ENCODE results near the gene NUDC.
"Not testable (repeated sequence)": the region's sequence is repeated elsewhere in the genome, so short reads cannot be mapped to it uniquely, and the experiment has no call there.

Gene NUDC

GRCh38 chr1:26912147-26912490 lies 9.4 kb upstream of the NUDC start:
- no peak for DNase-seq

GRCh38 chr1:26913389-26913753 lies 8.2 kb upstream of the NUDC start:
- no peak for DNase-seq

GRCh38 chr1:26913754-26914619 lies 7.6 kb upstream of the NUDC start, which contains the start of gene NR0B2:
Gene NR0B2 (minus strand): TSS chr1:26913975. CDS start chr1:26913940, 35 bp downstream.
- no peak for DNase-seq

GRCh38 chr1:26915204-26915842 lies 6.2 kb upstream of the NUDC start:
- DNase-seq = no peak

- no peak for DNase-seq
Observed at GRCh38 chr1:26921126-26921539, 410 bp upstream of the NUDC start.

GRCh38 chr1:26922431-26922729 lies 837 bp downstream of the NUDC start:
- no peak for DNase-seq

- no peak for DNase-seq
Observed at GRCh38 chr1:26922901-26923300, 1.4 kb downstream of the NUDC start.

- DNase-seq = no peak
Observed at GRCh38 chr1:26923711-26924110, 2.2 kb downstream of the NUDC start.

- DNase-seq = no peak
Observed at GRCh38 chr1:26932531-26932930, 11.0 kb downstream of the NUDC start.

- no peak for DNase-seq
Observed at GRCh38 chr1:26936823-26937222, 15.3 kb downstream of the NUDC start.

GRCh38 chr1:26938004-26938658 lies 16.6 kb downstream of the NUDC start:
- no peak for DNase-seq

GRCh38 chr1:26938659-26939025 lies 17.1 kb downstream of the NUDC start:
- no peak for DNase-seq

- DNase-seq = no peak
Observed at GRCh38 chr1:26941311-26941710, 19.8 kb downstream of the NUDC start.

- DNase-seq = no peak
Observed at GRCh38 chr1:26942656-26943055, 21.1 kb downstream of the NUDC start.

- DNase-seq = no peak
Observed at GRCh38 chr1:26945138-26945537, 23.6 kb downstream of the NUDC start.

- no peak for DNase-seq
Observed at GRCh38 chr1:26945728-26946127, 24.2 kb downstream of the NUDC start.

- no peak for DNase-seq
Observed at GRCh38 chr1:26946270-26946669, 24.7 kb downstream of the NUDC start.

GRCh38 chr1:26948725-26949057 lies 27.1 kb downstream of the NUDC start:
- DNase-seq = not testable (repeated sequence)

GRCh38 chr1:26949266-26949925 lies 27.9 kb downstream of the NUDC start:
- no peak for DNase-seq

GRCh38 chr1:26949926-26950319 lies 28.4 kb downstream of the NUDC start:
- DNase-seq = no peak

GRCh38 chr1:26950602-26951001 lies 29.1 kb downstream of the NUDC start:
- no peak for DNase-seq

GRCh38 chr1:26951216-26951615 lies 29.7 kb downstream of the NUDC start:
- DNase-seq = no peak

- no peak for DNase-seq
Observed at GRCh38 chr1:26951821-26952497, 30.4 kb downstream of the NUDC start.

Data from CD4-positive, alpha-beta T cell treated with Interleukin-17A for 4 hours (primary cell).